Right cardiac atrium (tissue), 5 donors: ENCODE data around the gene NDUFAF4. TPM values are rescaled to one million over a fixed set of nuclear protein-coding genes. Genes with fewer than 3 reads are reported as not detected.
"Not testable (repeated sequence)": the region's sequence is repeated elsewhere in the genome, so short reads cannot be mapped to it uniquely, and the experiment has no call there.

Experiments
- ATAC-seq, 2 donors: fragments of 200-7000 bp; cut with Tn5 transposase; one replicate each; pipeline versions ENCODE4 v1.8.0 to v1.9.1; 2020; ENCODE audit warnings: moderate library complexity in 2 of 2, mild to moderate bottlenecking in 1 of 2
- DNase-seq, 3 donors: peaks; one replicate each; pipeline ENCODE4 v3.0.0-alpha.2; 2020
- H3K27ac ChIP-seq: one replicate; pipeline ENCODE4 v1.5.1; 2013; ENCODE audit warnings: mild to moderate bottlenecking, low read length, control low read depth, moderate library complexity
- H3K27me3 ChIP-seq: one replicate; pipeline ENCODE4 v1.6.1; 2013; ENCODE audit not compliant: control insufficient read depth, insufficient read depth
- H3K4me1 ChIP-seq: one replicate; pipeline ENCODE4 v1.6.1; 2013; ENCODE audit warnings: low read length; ENCODE audit not compliant: control insufficient read depth, insufficient read depth
- H3K4me3 ChIP-seq: one replicate; pipeline ENCODE4 v1.5.1; 2013; ENCODE audit warnings: low read length, control low read depth
- H3K9me3 ChIP-seq: one replicate; pipeline ENCODE4 v1.6.1; 2013; ENCODE audit warnings: low read length; ENCODE audit not compliant: control insufficient read depth
- WGBS: extraction: QIAGEN DNeasy Blood & Tissue Kit; methylation state at CpG from one replicate; pipeline ENCODE4 v1.1.7; 2013; 5-methylcytosine and 5-hydroxymethylcytosine counted together
- intact Hi-C, 4 donors: fragments of 100-400 bp; cut with DNase I; formaldehyde crosslinking; loops; one replicate each; pipeline versions ENCODE4 v1.11.0 to v1.14.0; 2022 to 2023
- polyA plus RNA-seq: library from polyadenylated mRNA; stranded (reverse); fragments of 200-250 nt; gene quantifications from one replicate; pipeline ENCODE4 v1.2.3, GENCODE V29; 2013
- total RNA-seq, 4 donors: library from RNA; stranded (reverse); fragmentation: NEBNext Ultra II Directional; extraction: Animal tissue kit (Norgen Biotek cat#: 25700); gene quantifications; one replicate each; pipeline ENCODE4 v1.2.1, GENCODE V29; 2021
- donor health status: healthy with polysubstance abuse.
- donor health status: DM: no; HTN: yes; CAD: no.
- donor health status: DM: no; HTN: no; CAD: no.
- donor health status: DM: no; HTN: yes; CAD: no; lungs with severe emphysema.
- donor health status: DM: yes; HTN: yes; CAD: no.

Gene NDUFAF4
- total and polyA plus RNA-seq, 5 donors: 72.5 to 104 (median 86.9) TPM

DNA sequence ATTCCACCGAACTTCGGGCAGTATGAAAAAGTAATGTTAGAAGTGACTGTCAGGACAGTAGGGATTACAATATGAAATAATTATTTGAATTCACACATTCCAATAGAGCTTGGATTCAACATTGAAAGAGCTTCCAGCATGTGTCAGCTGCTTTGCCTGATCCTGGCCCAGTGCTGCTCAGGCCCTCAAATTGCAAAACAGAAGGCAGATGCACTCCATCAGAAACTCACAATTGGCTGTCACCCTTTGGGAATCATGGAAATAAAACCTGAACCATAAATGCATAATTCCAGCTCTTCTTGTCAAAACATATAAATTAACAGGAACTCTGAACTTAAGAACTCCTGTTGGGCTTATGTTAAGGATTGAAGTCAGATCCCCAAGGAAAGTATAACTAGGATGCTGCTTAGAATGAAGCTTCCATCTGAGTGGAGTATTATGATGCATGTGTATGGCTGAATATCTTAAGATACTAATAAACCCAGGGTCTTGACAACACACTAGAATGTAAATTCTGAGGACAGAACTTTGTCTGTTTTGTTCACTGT lies 1.8 kb upstream of the NDUFAF4 start:
- WGBS: 92% methylated on average over 2 of the region's 2 CpGs
- H3K4me3 ChIP-seq: no peak overlapping the region
- intact Hi-C loops: loop anchor here in 3 of 4 donors (2.0 to 10.0 kb wide), 3 partner anchors 155 to 275 kb away; no protein-coding TSS in a partner anchor
- no peaks in the 10 kb centered on the region for H3K27me3 ChIP-seq
- DNase-seq (peak in 1 of 3 donors; percentile 17), ATAC-seq (no peak)
- H3K4me1 ChIP-seq: no peaks in the 10 kb centered on the region
- H3K27ac ChIP-seq: no peak overlapping the region
- no peaks in the 10 kb centered on the region for H3K9me3 ChIP-seq

- Histone ChIP-seq H3K27me3 (no peaks in the 10 kb centered on the region), H3K27ac (no peak overlapping the region), H3K4me1 (no peaks in the 10 kb centered on the region), H3K4me3 (no peak overlapping the region), H3K9me3 (no peaks in the 10 kb centered on the region)
- intact Hi-C loops: loop anchor here in 3 of 4 donors (2.0 to 10.0 kb wide), 3 partner anchors 156 to 274 kb away; no protein-coding TSS in a partner anchor
- peak in 1 of 3 donors; percentile 21 for DNase-seq
- WGBS: 21% methylated on average over 3 of the region's 3 CpGs
- no peak for ATAC-seq
Observed at GRCh38 chr6:96899019-96899418, 1.3 kb upstream of the NDUFAF4 start.

- H3K9me3 ChIP-seq: no peaks in the 10 kb centered on the region
- intact Hi-C loops: loop anchor here in 3 of 4 donors (2.0 to 10.0 kb wide), 3 partner anchors 156 to 274 kb away; no protein-coding TSS in a partner anchor
- no peaks in the 10 kb centered on the region for H3K27me3 ChIP-seq
- WGBS: under 1% methylated on average over 10 of the region's 10 CpGs
- peak overlapping the region; percentile 78 for H3K4me3 ChIP-seq
- no peak for ATAC-seq
- H3K27ac ChIP-seq: peak overlapping the region; percentile 69
- no peaks in the 10 kb centered on the region for H3K4me1 ChIP-seq
- no peak for DNase-seq
Observed at GRCh38 chr6:96898241-96898851, 655 bp upstream of the NDUFAF4 start.

GRCh38 chr6:96889146-96889545 lies 8.5 kb downstream of the NDUFAF4 start:
- no peak overlapping the region for H3K27ac ChIP-seq
- intact Hi-C loops: no loop called here
- DNase-seq (no peak), ATAC-seq (no peak)
- 48% methylated on average over 1 of the region's 1 CpG for WGBS
- H3K9me3 ChIP-seq: no peaks in the 10 kb centered on the region
- no peak overlapping the region for H3K4me3 ChIP-seq
- H3K27me3 ChIP-seq: no peaks in the 10 kb centered on the region
- no peaks in the 10 kb centered on the region for H3K4me1 ChIP-seq

DNA sequence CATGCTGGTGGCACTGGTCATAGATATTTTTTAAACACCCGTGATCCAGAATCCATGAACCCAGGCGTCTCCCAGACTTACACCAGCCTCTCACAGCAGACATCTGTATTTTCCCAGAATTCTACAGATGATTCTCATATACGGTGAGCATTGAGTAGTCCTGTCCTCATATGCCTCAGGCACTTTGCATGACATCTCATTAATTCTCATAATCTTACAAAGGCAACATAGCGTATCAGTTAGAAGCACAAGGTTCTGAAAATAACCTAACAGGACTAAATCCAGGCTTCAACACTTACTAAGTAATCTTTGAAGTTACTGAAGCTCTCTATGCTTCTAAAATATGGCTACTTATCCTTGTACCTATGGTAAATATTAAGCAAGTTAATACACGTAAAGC lies 8.9 kb downstream of the NDUFAF4 start:
- no peak overlapping the region for H3K27ac ChIP-seq
- no peaks in the 10 kb centered on the region for H3K9me3 ChIP-seq
- intact Hi-C loops: no loop called here
- no peaks in the 10 kb centered on the region for H3K4me1 ChIP-seq
- ATAC-seq (no peak), DNase-seq (no peak)
- WGBS: 86% methylated on average over 5 of the region's 5 CpGs
- no peaks in the 10 kb centered on the region for H3K27me3 ChIP-seq
- no peak overlapping the region for H3K4me3 ChIP-seq

GRCh38 chr6:96886519-96886918 lies 11.2 kb downstream of the NDUFAF4 start:
- no peak overlapping the region for H3K4me3 ChIP-seq
- no peak overlapping the region for H3K27ac ChIP-seq
- no peaks in the 10 kb centered on the region for H3K27me3 ChIP-seq
- 88% methylated on average over 1 of the region's 1 CpG for WGBS
- ATAC-seq: no peak
- intact Hi-C loops: no loop called here
- no peak for DNase-seq
- no peaks in the 10 kb centered on the region for H3K9me3 ChIP-seq
- no peaks in the 10 kb centered on the region for H3K4me1 ChIP-seq

- WGBS: 75% methylated on average over 5 of the region's 5 CpGs
- intact Hi-C loops, H3K9me3 ChIP-seq, ATAC-seq, H3K4me3 ChIP-seq, H3K27me3 ChIP-seq, H3K4me1 ChIP-seq, H3K27ac ChIP-seq, DNase-seq: not testable (repeated sequence)
Observed at GRCh38 chr6:96885187-96885631, 12.5 kb downstream of the NDUFAF4 start.

GRCh38 chr6:96878143-96878542 lies 19.5 kb downstream of the NDUFAF4 start:
- Histone ChIP-seq H3K4me3 (no peak overlapping the region), H3K4me1 (no peaks in the 10 kb centered on the region), H3K9me3 (no peaks in the 10 kb centered on the region), H3K27ac (no peak overlapping the region), H3K27me3 (no peaks in the 10 kb centered on the region)
- intact Hi-C loops: no loop called here
- no peak for ATAC-seq
- DNase-seq: no peak

GRCh38 chr6:96876886-96877545 lies 20.7 kb downstream of the NDUFAF4 start:
- Histone ChIP-seq H3K27ac (no peak overlapping the region), H3K4me1 (no peaks in the 10 kb centered on the region), H3K27me3 (no peaks in the 10 kb centered on the region), H3K4me3 (no peak overlapping the region), H3K9me3 (no peaks in the 10 kb centered on the region)
- DNase-seq (no peak), ATAC-seq (no peak)
- intact Hi-C loops: no loop called here
- WGBS: 89% methylated on average over 9 of the region's 9 CpGs

DNA sequence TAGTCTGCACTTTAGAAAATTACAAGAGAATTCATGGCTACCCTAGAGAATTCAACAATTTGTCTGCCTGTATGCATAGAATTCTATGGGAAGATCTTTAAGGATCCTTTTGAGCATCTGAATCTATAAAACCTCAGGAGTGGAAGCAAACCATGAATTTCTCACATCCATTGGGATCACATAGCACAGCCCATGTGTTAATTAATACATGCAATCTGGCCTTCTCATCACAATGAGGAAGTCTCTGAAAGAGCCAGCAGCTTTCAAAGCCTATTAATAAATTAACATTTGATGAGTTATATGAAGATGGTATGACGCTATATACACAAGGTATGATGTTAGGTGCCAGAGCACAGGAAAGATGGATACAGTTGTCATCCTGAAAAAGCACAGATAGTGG lies 24.7 kb downstream of the NDUFAF4 start:
- intact Hi-C loops: no loop called here
- Histone ChIP-seq H3K27me3 (no peaks in the 10 kb centered on the region), H3K9me3 (no peaks in the 10 kb centered on the region), H3K4me1 (no peaks in the 10 kb centered on the region), H3K27ac (no peak overlapping the region), H3K4me3 (no peak overlapping the region)
- ATAC-seq (no peak), DNase-seq (no peak)
- WGBS: 75% methylated on average over 1 of the region's 1 CpG

DNA sequence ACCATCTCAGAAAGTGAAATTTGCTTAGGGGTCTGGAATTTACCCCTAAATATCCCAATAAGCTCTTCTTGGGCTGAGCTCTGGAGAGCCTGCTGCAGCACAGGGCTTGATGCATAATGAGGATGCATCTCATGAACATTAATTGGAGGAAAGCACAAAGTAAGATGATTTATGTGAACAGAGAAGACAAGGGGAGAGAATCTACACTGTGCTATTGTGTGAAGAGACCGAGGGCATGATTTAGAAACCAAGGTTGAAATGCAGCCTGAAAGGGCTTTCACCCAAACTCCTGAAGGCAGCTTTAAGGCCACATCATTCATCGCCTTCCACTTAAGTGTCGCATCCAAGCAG lies 32.7 kb downstream of the NDUFAF4 start:
- no peak overlapping the region for H3K27ac ChIP-seq
- H3K27me3 ChIP-seq: no peaks in the 10 kb centered on the region
- DNase-seq (no peak), ATAC-seq (no peak)
- intact Hi-C loops: no loop called here
- H3K4me3 ChIP-seq: no peak overlapping the region
- H3K9me3 ChIP-seq: no peaks in the 10 kb centered on the region
- no peaks in the 10 kb centered on the region for H3K4me1 ChIP-seq
- WGBS: 84% methylated on average over 3 of the region's 3 CpGs
